Stimulated activated naive CD8-positive, alpha-beta T cell treated with anti-CD3 and anti-CD28 coated beads, Interleukin-15, Interleukin-2, amounts not matched to agents 100 U/mL and 50 U/mL, for 24 hours (primary cell): ENCODE data around the gene NMNAT1.
"Not testable (repeated sequence)": the region's sequence is repeated elsewhere in the genome, so short reads cannot be mapped to it uniquely, and the experiment has no call there.

ENCODE experiments used
- ATAC-seq: fragments of 150-1000 bp; cut with Tn5 transposase; one replicate; pipeline ENCODE4 v1.10.0; 2021
- DNase-seq: peaks from one replicate; pipeline ENCODE4 v3.0.0; 2021

Gene NMNAT1

GRCh38 chr1:10020086-10020485, 76.8 kb downstream of the NMNAT1 start:
- DNase-seq (no peak), ATAC-seq (no peak)

GRCh38 chr1:10020678-10021077, 77.4 kb downstream of the NMNAT1 start:
- not testable (repeated sequence) for ATAC-seq, DNase-seq

- DNase-seq, ATAC-seq: not testable (repeated sequence)
Measured at GRCh38 chr1:10021992-10022391, 78.7 kb downstream of the NMNAT1 start.

GRCh38 chr1:10022656-10023055, 79.4 kb downstream of the NMNAT1 start:
- DNase-seq = no peak
- no peak for ATAC-seq

GRCh38 chr1:10025354-10025753, 82.1 kb downstream of the NMNAT1 start:
- DNase-seq = no peak
- no peak for ATAC-seq

GRCh38 chr1:10027027-10027426, 83.8 kb downstream of the NMNAT1 start:
- DNase-seq = no peak
- no peak for ATAC-seq

GRCh38 chr1:10028956-10029500, 85.8 kb downstream of the NMNAT1 start:
- not testable (repeated sequence) for DNase-seq, ATAC-seq

GRCh38 chr1:10031461-10031860, 88.2 kb downstream of the NMNAT1 start:
- ATAC-seq = no peak

GRCh38 chr1:10032590-10033358, 89.5 kb downstream of the NMNAT1 start, which contains the start of gene UBE4B:
TSS of gene UBE4B (plus strand) at chr1:10032958. CDS start at chr1:10033671, 713 bp downstream.
- peak; percentile 99 for DNase-seq
- ATAC-seq = peak; percentile 99

More at GRCh38 chr1:10031461-10031860, 88.2 kb downstream of the NMNAT1 start:
- no peak for DNase-seq

- DNase-seq (peak; percentile 26), ATAC-seq (peak; percentile 10)
Measured at GRCh38 chr1:10033359-10033845, 90.1 kb downstream of the NMNAT1 start.
